Activated naive CD8-positive, alpha-beta T cell treated with anti-CD3 and anti-CD28 coated beads, Interleukin-2, amount 10 ng/mL, durations not matched to agents 7 days and 5 days (primary cell): ENCODE measurements around the gene PSME2. TPM values are rescaled to one million over a fixed set of nuclear protein-coding genes. Genes with fewer than 3 reads are reported as not detected.

ENCODE experiments used
- ATAC-seq: fragments of 150-1000 bp; cut with Tn5 transposase; one replicate; pipeline ENCODE4 v1.10.0; 2021; ENCODE audit warnings: low read depth, moderate library complexity
- POLR2A ChIA-PET: fragments of 350-600 bp; sonication (Branson Sonifier 250); formaldehyde crosslinking; loops from one replicate; lab custom pipeline; 2021; ENCODE audit warnings: antibody characterized with exemption; lab: Charles Lee
- DNase-seq: peaks from one replicate; pipeline ENCODE4 v3.0.0; 2021
- H3K27ac Mint-ChIP-seq: one replicate; pipeline ENCODE4 v1.8.0; 2022; ENCODE audit warnings: mild to moderate bottlenecking, mixed read lengths
- H3K27me3 Mint-ChIP-seq: one replicate; pipeline ENCODE4 v1.8.0; 2022; ENCODE audit warnings: mild to moderate bottlenecking, moderate library complexity, mixed read lengths
- H3K36me3 Mint-ChIP-seq: one replicate; pipeline ENCODE4 v1.8.0; 2021; ENCODE audit warnings: mild to moderate bottlenecking, mixed read lengths
- H3K4me1 Mint-ChIP-seq: one replicate; pipeline ENCODE4 v1.8.0; 2021; ENCODE audit warnings: mixed read lengths
- H3K4me3 Mint-ChIP-seq: one replicate; pipeline ENCODE4 v1.8.0; 2022; ENCODE audit warnings: mild to moderate bottlenecking, moderate library complexity, mixed read lengths
- H3K9me3 Mint-ChIP-seq: one replicate; pipeline ENCODE4 v1.8.0; 2021; ENCODE audit warnings: mixed read lengths
- microRNA-seq: library from miRNA; unstranded; fragments of <30 nt; microRNA quantifications from one replicate; pipeline ENCODE4 v1.2.0, GENCODE V29; 2022
- total RNA-seq, 2 experiments: library from RNA; stranded (reverse); gene quantifications; one replicate each; pipeline ENCODE4 v1.2.3, GENCODE V29; 2021

Gene PSME2
- total RNA-seq, 2 experiments from 2014 or later, result 406 to 414 TPM

DNA sequence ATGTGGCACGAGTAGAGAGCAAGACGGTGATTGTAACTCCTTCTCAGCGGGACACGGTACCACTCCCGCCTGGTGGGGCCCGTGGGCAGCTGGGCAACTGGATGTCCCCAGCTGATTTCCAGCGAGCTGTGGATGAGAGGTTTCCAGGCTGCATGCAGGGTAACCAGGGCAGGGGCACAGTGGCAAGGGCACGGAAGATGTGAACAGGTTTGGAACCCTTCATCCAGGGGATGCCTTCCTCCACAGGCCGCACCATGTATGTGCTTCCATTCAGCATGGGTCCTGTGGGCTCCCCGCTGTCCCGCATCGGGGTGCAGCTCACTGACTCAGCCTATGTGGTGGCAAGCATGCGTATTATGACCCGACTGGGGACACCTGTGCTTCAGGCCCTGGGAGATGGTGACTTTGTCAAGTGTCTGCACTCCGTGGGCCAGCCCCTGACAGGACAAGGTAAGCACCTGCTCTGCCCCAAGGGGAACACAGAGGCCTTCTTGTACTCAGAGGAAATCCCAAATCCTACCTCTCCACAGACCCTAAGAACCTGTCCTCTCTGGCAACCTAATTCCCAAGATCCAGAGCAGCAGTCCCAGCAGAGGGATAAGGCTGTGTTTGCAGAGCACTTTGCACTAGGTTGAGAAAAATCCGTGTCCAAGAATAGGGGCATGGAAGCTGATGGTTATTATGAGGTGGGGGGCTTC, 48.0 kb downstream of the PSME2 start:
- no peak overlapping the region for H3K27ac Mint-ChIP-seq
- POLR2A ChIA-PET, result interaction anchor here (0.8 to 2.3 kb wide), 2 partner anchors 16 to 17 kb away, joined by 3 to 8 read pairs; partner anchors contain the start of genes DCAF11 and NRL
- no peaks in the 10 kb centered on the region for H3K27me3 Mint-ChIP-seq
- no peak for DNase-seq
- H3K9me3 Mint-ChIP-seq, result no peaks in the 10 kb centered on the region
- no peak overlapping the region for H3K4me3 Mint-ChIP-seq
- H3K4me1 Mint-ChIP-seq, result peaks cover 17% of the 10 kb centered on the region
- peaks cover 41% of the 10 kb centered on the region for H3K36me3 Mint-ChIP-seq
- ATAC-seq, result no peak

- Mint-ChIP-seq H3K4me3 (peak overlapping the region; percentile 44), H3K36me3 (peaks cover 31% of the 10 kb centered on the region), H3K9me3 (no peaks in the 10 kb centered on the region), H3K27me3 (no peaks in the 10 kb centered on the region), H3K27ac (peak overlapping the region; percentile 70), H3K4me1 (peaks cover 26% of the 10 kb centered on the region)
- DNase-seq (no peak), ATAC-seq (no peak)
- POLR2A ChIA-PET, result interaction anchor here (0.7 to 7.5 kb wide), 7 partner anchors 11 to 230 kb away, joined by 3 to 116 read pairs (median 37); partner anchors contain the start of genes DCAF11, NRL, PSME2 and RNF31
Observed at GRCh38 chr14:24096545-24097181, 49.7 kb downstream of the PSME2 start.

- Mint-ChIP-seq H3K4me3 (peak overlapping the region; percentile 95), H3K27ac (peak overlapping the region; percentile 97), H3K4me1 (peaks cover 29% of the 10 kb centered on the region), H3K9me3 (no peaks in the 10 kb centered on the region), H3K36me3 (peaks cover 28% of the 10 kb centered on the region), H3K27me3 (no peaks in the 10 kb centered on the region)
- POLR2A ChIA-PET, result interaction anchor here (0.6 to 7.5 kb wide), 20 partner anchors 8 to 334 kb away, joined by 3 to 116 read pairs (median 4); partner anchors contain the start of genes CARMIL3, CBLN3, DCAF11 and IPO4
- peak; percentile 60 for DNase-seq
- ATAC-seq, result peak; percentile 32
Observed at GRCh38 chr14:24095271-24096068, 50.9 kb downstream of the PSME2 start.

GRCh38 chr14:24094841-24095270, 51.6 kb downstream of the PSME2 start:
- ATAC-seq (no peak), DNase-seq (no peak)
- Mint-ChIP-seq H3K27ac (peak overlapping the region; percentile 97), H3K27me3 (no peaks in the 10 kb centered on the region), H3K36me3 (peaks cover 24% of the 10 kb centered on the region), H3K4me3 (peak overlapping the region; percentile 95), H3K4me1 (peaks cover 29% of the 10 kb centered on the region), H3K9me3 (no peaks in the 10 kb centered on the region)
- POLR2A ChIA-PET, result interaction anchor here (0.6 to 7.5 kb wide), 21 partner anchors 9 to 335 kb away, joined by 3 to 116 read pairs (median 4); partner anchors contain the start of genes CARMIL3, CBLN3, DCAF11 and IPO4

- POLR2A ChIA-PET, result interaction anchor here (0.6 to 7.5 kb wide), 25 partner anchors 8 to 336 kb away, joined by 3 to 116 read pairs (median 4); partner anchors contain the start of genes CARMIL3, CBLN3, DCAF11 and EMC9
- DNase-seq (peak; percentile 83), ATAC-seq (peak; percentile 77)
- H3K9me3 Mint-ChIP-seq, result no peaks in the 10 kb centered on the region
- peaks cover 29% of the 10 kb centered on the region for H3K4me1 Mint-ChIP-seq
- H3K4me3 Mint-ChIP-seq, result peak within 1 kb of the TSS; percentile 95
- H3K27me3 Mint-ChIP-seq, result no peaks in the 10 kb centered on the region
- peak within 1 kb of the TSS; percentile 97 for H3K27ac Mint-ChIP-seq
- peaks cover 20% of the 10 kb centered on the region for H3K36me3 Mint-ChIP-seq
Observed at GRCh38 chr14:24093901-24094840, 52.2 kb downstream of the PSME2 start, which contains the start of gene PCK2. TSS of gene PCK2 (plus strand) at chr14:24094311. CDS start at chr14:24094406, 95 bp downstream.

Small RNAs within 50 kb of the gene (microRNA-seq; reads per million reads assigned to microRNA genes)
- gene MIR7703, result not detected

Other genes with a start within 250 kb of the PSME2 start
- gene DHRS4, start 192.8 kb downstream of the PSME2 start, total RNA-seq, result 10 to 100 TPM; 17.1 to 20.0 TPM
- 10 to 100 TPM; 17.7 to 20.9 TPM for gene DHRS4L2, start 157.7 kb downstream of the PSME2 start, total RNA-seq
- under 1 TPM; 0.80 to 0.91 TPM for gene CARMIL3, start 94.6 kb downstream of the PSME2 start, total RNA-seq
- gene CPNE6, start 75.0 kb downstream of the PSME2 start, total RNA-seq, result under 1 TPM in 1 of 2 experiments, not detected in 1; 0.14 TPM
- gene PCK2, start 52.3 kb downstream of the PSME2 start, total RNA-seq, result 10 to 100 TPM; 47.4 to 50.6 TPM
- 100 to 1,000 TPM; 100 to 105 TPM for gene DCAF11, start 31.8 kb downstream of the PSME2 start, total RNA-seq
- 1 to 10 TPM; 3.3 to 3.4 TPM for gene NRL, start 31.7 kb downstream of the PSME2 start, total RNA-seq
- gene FITM1, start 16.0 kb downstream of the PSME2 start, total RNA-seq, result 1 to 10 TPM; 1.3 to 1.7 TPM
- gene PSME1, start 10.4 kb downstream of the PSME2 start, total RNA-seq, result 100 to 1,000 TPM; 430 to 443 TPM
- 10 to 100 TPM; 41.6 to 43.9 TPM for gene EMC9, start 5.0 kb downstream of the PSME2 start, total RNA-seq
- 100 to 1,000 TPM; 131 to 153 TPM for gene RNF31, start 888 bp upstream of the PSME2 start, total RNA-seq
- gene IRF9, start 14.7 kb upstream of the PSME2 start, total RNA-seq, result 100 to 1,000 TPM; 234 to 252 TPM
- gene REC8, start 25.5 kb upstream of the PSME2 start, total RNA-seq, result 10 to 100 TPM; 55.1 to 60.7 TPM
- 10 to 100 TPM; 32.2 to 33.0 TPM for gene IPO4, start 42.2 kb upstream of the PSME2 start, total RNA-seq
- gene TM9SF1, start 48.8 kb upstream of the PSME2 start, total RNA-seq, result 10 to 100 TPM; 28.9 to 29.6 TPM
- gene TSSK4, start 59.1 kb upstream of the PSME2 start, total RNA-seq, result under 1 TPM; 0.43 to 0.53 TPM
- 10 to 100 TPM; 93.6 to 97.8 TPM for gene CHMP4A, start 66.9 kb upstream of the PSME2 start, total RNA-seq
- 10 to 100 TPM; 11.9 to 15.4 TPM for gene MDP1, start 69.5 kb upstream of the PSME2 start, total RNA-seq
- gene NEDD8, start 85.8 kb upstream of the PSME2 start, total RNA-seq, result 100 to 1,000 TPM; 179 to 196 TPM
- 10 to 100 TPM; 76.6 to 82.2 TPM for gene GMPR2, start 86.3 kb upstream of the PSME2 start, total RNA-seq
- gene TINF2, start 96.0 kb upstream of the PSME2 start, total RNA-seq, result 100 to 1,000 TPM; 122 to 124 TPM
- gene TGM1, start 116.6 kb upstream of the PSME2 start, total RNA-seq, result 1 to 10 TPM; 5.7 to 5.8 TPM
- gene RABGGTA, start 125.0 kb upstream of the PSME2 start, total RNA-seq, result 10 to 100 TPM; 42.1 to 48.8 TPM
- 10 to 100 TPM; 36.0 to 41.9 TPM for gene DHRS1, start 153.2 kb upstream of the PSME2 start, total RNA-seq
- gene NOP9, start 153.2 kb upstream of the PSME2 start, total RNA-seq, result 10 to 100 TPM; 28.7 to 31.1 TPM
- 10 to 100 TPM; 33.7 to 34.8 TPM for gene CIDEB, start 161.4 kb upstream of the PSME2 start, total RNA-seq
- 10 to 100 TPM; 19.4 to 21.2 TPM for gene LTB4R2, start 163.5 kb upstream of the PSME2 start, total RNA-seq
- 10 to 100 TPM; 27.0 to 27.8 TPM for gene LTB4R, start 164.9 kb upstream of the PSME2 start, total RNA-seq
- gene ADCY4, start 188.5 kb upstream of the PSME2 start, total RNA-seq, result 1 to 10 TPM; 4.4 to 6.3 TPM
- gene RIPK3, start 193.4 kb upstream of the PSME2 start, total RNA-seq, result 10 to 100 TPM; 41.1 to 43.7 TPM
- not detected for gene NFATC4, start 221.6 kb upstream of the PSME2 start, total RNA-seq